ENCODE results near the gene ZNF680.

Gene ZNF680

GRCh38 chr7:64544010-64544409 is 18.9 kb downstream of the ZNF680 start:
- Histone ChIP-seq H3K9me3 (ENCODE audit: low read depth, low read length) (peaks cover 13% of the 10 kb centered on the region; the same call in 1 of the 2 replicates), H3K36me3 (ENCODE audit: insufficient read depth, low read length) (peaks cover 48% of the 10 kb centered on the region), H3K4me3 (no peak overlapping the region), H3K27ac (no peak overlapping the region), H3K9ac (ENCODE audit: insufficient read length) (no peak overlapping the region)
- no peak for DNase-seq (ENCODE audit: low read depth, low spot score)
- TF ChIP-seq FOXP2 (optimal IDR thresholded peaks at IDR 0.05; ENCODE audit: control extremely low read depth, extremely low read length, insufficient read depth) (no peak), EZH2 (IDR thresholded peaks at IDR 0.05) (no peak), POLR2AphosphoS5 (IDR thresholded peaks at IDR 0.05; ENCODE audit: borderline replicate concordance, low read depth, low read length) (no peak)

- Histone ChIP-seq H3K36me3 (ENCODE audit: insufficient read depth, low read length) (peaks cover 43% of the 10 kb centered on the region), H3K9me3 (ENCODE audit: low read depth, low read length) (peaks cover 13% of the 10 kb centered on the region; the same call in 1 of the 2 replicates), H3K9ac (ENCODE audit: insufficient read length) (no peak overlapping the region), H3K27ac (no peak overlapping the region), H3K4me3 (no peak overlapping the region)
- no peak for DNase-seq (ENCODE audit: low read depth, low spot score)
- TF ChIP-seq POLR2AphosphoS5 (IDR thresholded peaks at IDR 0.05; ENCODE audit: borderline replicate concordance, low read depth, low read length): no peak
- TF ChIP-seq EZH2 (IDR thresholded peaks at IDR 0.05): no peak
- no peak for TF ChIP-seq FOXP2 (optimal IDR thresholded peaks at IDR 0.05; ENCODE audit: control extremely low read depth, extremely low read length, insufficient read depth)
These were observed 21.2 kb downstream of the ZNF680 start for GRCh38 chr7:64541438-64542359.

GRCh38 chr7:64533756-64534155 is 29.1 kb downstream of the ZNF680 start:
- DNase-seq (ENCODE audit: low read depth, low spot score): no peak
- no peak overlapping the region for H3K9ac ChIP-seq (ENCODE audit: insufficient read length)
- H3K27ac ChIP-seq: no peak overlapping the region
- H3K36me3 ChIP-seq (ENCODE audit: insufficient read depth, low read length): peaks cover 32% of the 10 kb centered on the region
- H3K9me3 ChIP-seq (ENCODE audit: low read depth, low read length): no peaks in the 10 kb centered on the region; the same call in none of the 2 replicates
- TF ChIP-seq EZH2 (IDR thresholded peaks at IDR 0.05) (no peak), POLR2AphosphoS5 (IDR thresholded peaks at IDR 0.05; ENCODE audit: borderline replicate concordance, low read depth, low read length) (no peak), FOXP2 (optimal IDR thresholded peaks at IDR 0.05; ENCODE audit: control extremely low read depth, extremely low read length, insufficient read depth) (no peak)
- no peak overlapping the region for H3K4me3 ChIP-seq

DNA sequence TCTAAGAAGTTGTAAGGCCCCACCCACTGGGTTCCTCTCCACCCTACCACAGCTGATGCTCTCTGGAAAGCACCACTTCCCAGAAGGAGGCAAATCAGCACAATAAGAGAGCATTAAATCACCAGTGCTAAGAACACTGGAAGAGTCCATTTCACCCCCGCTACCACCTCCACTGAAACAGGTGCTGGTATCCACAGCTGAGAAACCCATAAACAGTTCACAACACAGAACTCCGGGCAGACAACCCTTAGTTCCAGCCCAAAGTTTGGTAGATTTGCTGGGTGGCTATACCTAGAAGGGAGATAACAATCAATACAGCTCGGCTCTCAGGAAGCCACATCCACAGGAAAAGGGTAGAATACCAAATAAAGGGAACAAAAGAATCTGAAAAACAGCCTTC is 34.1 kb downstream of the ZNF680 start:
- Histone ChIP-seq H3K9ac (ENCODE audit: insufficient read length) (no peak overlapping the region), H3K4me3 (no peak overlapping the region), H3K36me3 (ENCODE audit: insufficient read depth, low read length) (peaks cover 25% of the 10 kb centered on the region), H3K27ac (no peak overlapping the region), H3K9me3 (ENCODE audit: low read depth, low read length) (peaks cover 2% of the 10 kb centered on the region)
- TF ChIP-seq EZH2 (IDR thresholded peaks at IDR 0.05) (no peak), POLR2AphosphoS5 (IDR thresholded peaks at IDR 0.05; ENCODE audit: borderline replicate concordance, low read depth, low read length) (no peak), FOXP2 (optimal IDR thresholded peaks at IDR 0.05; ENCODE audit: control extremely low read depth, extremely low read length, insufficient read depth) (no peak)
- no peak for DNase-seq (ENCODE audit: low read depth, low spot score)

DNA sequence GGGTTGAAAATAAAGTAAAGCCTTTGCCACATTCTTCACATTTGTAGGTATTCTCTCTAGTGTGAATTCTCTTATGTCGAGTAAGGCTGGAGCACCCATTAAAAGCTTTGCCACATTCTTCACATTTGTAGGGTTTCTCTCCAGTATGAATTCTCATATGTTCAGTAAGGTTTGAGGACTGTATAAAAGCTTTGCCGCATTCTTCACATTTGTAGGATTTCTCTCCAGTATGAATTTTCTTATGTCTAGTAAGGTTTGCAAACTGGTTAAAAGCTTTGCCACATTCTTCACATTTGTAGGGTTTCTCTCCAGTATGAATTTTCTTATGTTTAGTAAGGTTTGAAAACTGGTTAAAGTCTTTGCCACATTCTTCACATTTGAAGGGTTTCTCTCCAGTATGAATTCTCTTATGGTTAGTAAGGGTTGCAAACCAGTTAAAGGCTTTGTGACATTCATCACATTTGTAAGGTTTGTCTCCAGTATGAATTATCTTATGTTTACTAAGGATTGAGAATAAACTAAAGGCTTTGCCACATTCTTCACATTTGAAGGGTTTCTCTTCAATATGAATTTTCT is 41.4 kb downstream of the ZNF680 start:
- peaks cover 35% of the 10 kb centered on the region for H3K9me3 ChIP-seq (ENCODE audit: low read depth, low read length)
- no peak overlapping the region for H3K4me3 ChIP-seq

DNA sequence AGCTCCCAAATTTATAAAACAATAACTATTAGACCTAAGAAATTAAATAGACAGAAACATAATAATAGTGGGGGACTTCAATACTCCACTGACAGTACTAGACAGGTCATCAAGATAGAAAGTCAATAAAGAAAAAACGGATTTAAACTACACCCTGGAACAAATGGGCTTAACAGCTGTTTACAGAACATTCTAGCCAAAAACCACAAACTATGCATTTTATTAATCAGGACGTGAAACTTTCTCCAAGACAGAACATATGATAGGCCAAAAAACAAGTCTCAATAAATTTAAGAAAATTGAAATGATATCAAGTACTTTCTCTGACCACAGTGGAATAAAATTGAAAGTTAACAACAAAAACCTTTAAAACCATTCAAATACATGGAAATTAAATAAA is 46.4 kb downstream of the ZNF680 start:
- H3K36me3 ChIP-seq (ENCODE audit: insufficient read depth, low read length): peaks cover 12% of the 10 kb centered on the region
- TF ChIP-seq EZH2 (IDR thresholded peaks at IDR 0.05) (no peak), POLR2AphosphoS5 (IDR thresholded peaks at IDR 0.05; ENCODE audit: borderline replicate concordance, low read depth, low read length) (no peak), FOXP2 (optimal IDR thresholded peaks at IDR 0.05; ENCODE audit: control extremely low read depth, extremely low read length, insufficient read depth) (no peak)

More for the DNA sequence above, 41.4 kb downstream of the ZNF680 start:
- no peak overlapping the region for H3K27ac ChIP-seq
- no peak for DNase-seq (ENCODE audit: low read depth, low spot score)
- no peak for TF ChIP-seq FOXP2 (optimal IDR thresholded peaks at IDR 0.05; ENCODE audit: control extremely low read depth, extremely low read length, insufficient read depth)
- no peak for TF ChIP-seq POLR2AphosphoS5 (IDR thresholded peaks at IDR 0.05; ENCODE audit: borderline replicate concordance, low read depth, low read length)
- TF ChIP-seq EZH2 (IDR thresholded peaks at IDR 0.05): no peak
- H3K9ac ChIP-seq (ENCODE audit: insufficient read length): no peak overlapping the region
- peaks cover 25% of the 10 kb centered on the region for H3K36me3 ChIP-seq (ENCODE audit: insufficient read depth, low read length)

GRCh38 chr7:64515781-64516180 is 47.1 kb downstream of the ZNF680 start:
- Histone ChIP-seq H3K9ac (ENCODE audit: insufficient read length) (no peak overlapping the region), H3K27ac (no peak overlapping the region), H3K36me3 (ENCODE audit: insufficient read depth, low read length) (peaks cover 5% of the 10 kb centered on the region), H3K4me3 (no peak overlapping the region), H3K9me3 (ENCODE audit: low read depth, low read length) (peaks cover 14% of the 10 kb centered on the region; the same call in 1 of the 2 replicates)
- no peak for DNase-seq (ENCODE audit: low read depth, low spot score)
- TF ChIP-seq EZH2 (IDR thresholded peaks at IDR 0.05) (no peak), POLR2AphosphoS5 (IDR thresholded peaks at IDR 0.05; ENCODE audit: borderline replicate concordance, low read depth, low read length) (no peak), FOXP2 (optimal IDR thresholded peaks at IDR 0.05; ENCODE audit: control extremely low read depth, extremely low read length, insufficient read depth) (no peak)

More for the DNA sequence above, 46.4 kb downstream of the ZNF680 start:
- H3K27ac ChIP-seq: no peak overlapping the region
- no peak overlapping the region for H3K9ac ChIP-seq (ENCODE audit: insufficient read length)
- no peak overlapping the region for H3K4me3 ChIP-seq
- H3K9me3 ChIP-seq (ENCODE audit: low read depth, low read length): peaks cover 21% of the 10 kb centered on the region; the same call in 1 of the 2 replicates
- DNase-seq (ENCODE audit: low read depth, low spot score): no peak

- TF ChIP-seq EZH2 (IDR thresholded peaks at IDR 0.05) (no peak), FOXP2 (optimal IDR thresholded peaks at IDR 0.05; ENCODE audit: control extremely low read depth, extremely low read length, insufficient read depth) (no peak), POLR2AphosphoS5 (IDR thresholded peaks at IDR 0.05; ENCODE audit: borderline replicate concordance, low read depth, low read length) (no peak)
- Histone ChIP-seq H3K27ac (no peak overlapping the region), H3K4me3 (no peak overlapping the region), H3K9me3 (ENCODE audit: low read depth, low read length) (peaks cover 10% of the 10 kb centered on the region; the same call in 1 of the 2 replicates), H3K36me3 (ENCODE audit: insufficient read depth, low read length) (peaks cover 4% of the 10 kb centered on the region; the same call in 1 of the 2 replicates), H3K9ac (ENCODE audit: insufficient read length) (no peak overlapping the region)
- no peak for DNase-seq (ENCODE audit: low read depth, low spot score)
These were observed 47.5 kb downstream of the ZNF680 start for GRCh38 chr7:64515330-64515729.
